COLO668 (cell line): ENCODE results near the gene SPEN.
"Not testable (repeated sequence)": the region's sequence is repeated elsewhere in the genome, so short reads cannot be mapped to it uniquely, and the experiment has no call there.

Source experiments
- DNase-seq: peaks from one replicate; lab custom pipeline; 2025; ENCODE audit not compliant: unreplicated experiment; lab: John Stamatoyannopoulos, UW

Gene SPEN, protein sequence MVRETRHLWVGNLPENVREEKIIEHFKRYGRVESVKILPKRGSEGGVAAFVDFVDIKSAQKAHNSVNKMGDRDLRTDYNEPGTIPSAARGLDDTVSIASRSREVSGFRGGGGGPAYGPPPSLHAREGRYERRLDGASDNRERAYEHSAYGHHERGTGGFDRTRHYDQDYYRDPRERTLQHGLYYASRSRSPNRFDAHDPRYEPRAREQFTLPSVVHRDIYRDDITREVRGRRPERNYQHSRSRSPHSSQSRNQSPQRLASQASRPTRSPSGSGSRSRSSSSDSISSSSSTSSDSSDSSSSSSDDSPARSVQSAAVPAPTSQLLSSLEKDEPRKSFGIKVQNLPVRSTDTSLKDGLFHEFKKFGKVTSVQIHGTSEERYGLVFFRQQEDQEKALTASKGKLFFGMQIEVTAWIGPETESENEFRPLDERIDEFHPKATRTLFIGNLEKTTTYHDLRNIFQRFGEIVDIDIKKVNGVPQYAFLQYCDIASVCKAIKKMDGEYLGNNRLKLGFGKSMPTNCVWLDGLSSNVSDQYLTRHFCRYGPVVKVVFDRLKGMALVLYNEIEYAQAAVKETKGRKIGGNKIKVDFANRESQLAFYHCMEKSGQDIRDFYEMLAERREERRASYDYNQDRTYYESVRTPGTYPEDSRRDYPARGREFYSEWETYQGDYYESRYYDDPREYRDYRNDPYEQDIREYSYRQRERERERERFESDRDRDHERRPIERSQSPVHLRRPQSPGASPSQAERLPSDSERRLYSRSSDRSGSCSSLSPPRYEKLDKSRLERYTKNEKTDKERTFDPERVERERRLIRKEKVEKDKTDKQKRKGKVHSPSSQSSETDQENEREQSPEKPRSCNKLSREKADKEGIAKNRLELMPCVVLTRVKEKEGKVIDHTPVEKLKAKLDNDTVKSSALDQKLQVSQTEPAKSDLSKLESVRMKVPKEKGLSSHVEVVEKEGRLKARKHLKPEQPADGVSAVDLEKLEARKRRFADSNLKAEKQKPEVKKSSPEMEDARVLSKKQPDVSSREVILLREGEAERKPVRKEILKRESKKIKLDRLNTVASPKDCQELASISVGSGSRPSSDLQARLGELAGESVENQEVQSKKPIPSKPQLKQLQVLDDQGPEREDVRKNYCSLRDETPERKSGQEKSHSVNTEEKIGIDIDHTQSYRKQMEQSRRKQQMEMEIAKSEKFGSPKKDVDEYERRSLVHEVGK (N-terminal part only)

DNA sequence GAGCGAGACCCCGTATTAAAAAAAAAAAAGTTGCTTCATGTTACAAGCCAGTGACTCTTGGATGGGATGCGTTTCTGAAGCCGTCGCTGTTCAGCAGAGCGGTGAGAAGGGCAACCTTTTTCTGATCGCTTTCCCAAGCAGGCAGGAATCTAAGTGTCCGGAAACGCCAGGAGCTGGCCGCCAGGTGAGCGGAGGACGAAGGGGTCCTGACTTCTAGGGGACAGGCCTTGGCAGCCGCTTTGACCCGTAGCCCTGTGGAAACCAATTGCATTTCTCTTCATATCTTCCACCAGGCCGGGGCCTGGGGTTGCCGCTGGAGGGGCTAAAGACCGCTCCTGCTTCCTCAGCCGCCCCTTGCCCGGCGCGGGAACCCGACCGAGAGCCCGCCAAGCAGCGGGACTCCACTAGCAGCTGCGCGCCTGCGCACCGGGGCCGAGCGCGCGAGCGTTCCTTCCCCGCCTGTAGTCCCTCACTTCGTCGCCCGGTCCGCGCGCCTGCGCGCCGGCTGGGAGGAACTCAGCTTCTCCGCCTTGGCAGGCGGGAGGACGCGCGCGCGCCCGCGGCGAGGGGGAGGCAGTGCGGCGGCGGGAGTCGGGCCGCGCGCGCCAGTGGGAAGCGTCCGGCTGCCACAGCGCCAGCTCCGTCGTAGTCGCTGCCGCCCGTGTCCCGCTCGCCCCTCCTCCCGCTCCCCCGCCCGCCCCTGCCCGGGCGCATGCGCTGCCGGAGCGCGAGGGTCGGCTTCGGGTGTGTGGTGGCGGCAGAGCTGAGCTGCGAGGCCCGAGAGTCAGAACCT is at the start of gene SPEN:
SPEN (plus strand) TSS at position 608 of the 793 bp plus-strand sequence. CDS start 361 bp downstream, outside the sequence.
- DNase-seq, result peak; percentile 100

DNA sequence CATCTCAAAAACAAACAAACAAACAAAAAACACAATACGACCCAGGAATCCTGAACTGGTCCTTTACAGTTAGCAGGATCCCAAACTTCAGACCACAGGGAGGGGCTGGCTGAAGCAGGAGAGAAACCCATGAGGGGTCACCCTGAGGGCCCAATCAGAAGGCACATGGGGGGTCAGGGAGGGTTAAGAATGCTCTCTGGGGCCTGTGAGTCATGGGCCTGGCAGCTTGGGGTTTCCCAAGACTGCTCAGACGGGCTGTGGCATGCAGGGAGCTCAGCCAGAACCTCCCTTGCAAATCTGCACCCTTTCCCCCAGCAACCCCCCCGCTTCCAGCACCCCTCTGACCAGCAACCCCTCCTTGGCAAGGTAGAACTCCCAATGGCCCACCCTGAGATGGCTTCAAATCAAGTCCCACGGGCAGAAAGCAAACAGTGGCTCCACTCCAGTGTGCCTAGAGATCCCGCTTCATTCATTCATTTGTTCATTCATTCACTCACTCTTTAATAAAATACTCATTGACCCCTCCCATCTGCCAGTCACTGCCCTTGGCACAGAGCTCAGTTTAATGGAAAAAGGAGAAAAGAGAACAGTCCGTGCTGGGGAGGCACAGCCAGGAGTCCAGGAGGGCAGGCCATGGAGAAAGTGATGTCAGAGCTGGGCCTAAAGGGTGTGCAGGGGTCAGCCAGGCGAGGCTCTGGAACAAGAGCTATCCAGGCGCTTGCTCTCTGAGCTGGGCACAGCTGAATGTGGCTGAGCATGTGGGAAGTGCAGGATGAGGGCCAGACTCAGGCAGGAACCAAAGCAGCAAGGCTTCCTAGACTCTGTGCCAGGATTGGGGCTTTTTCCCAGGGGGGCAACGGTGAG is 48.3 kb upstream of the SPEN start:
- no peak for DNase-seq

- peak; percentile 94 for DNase-seq
Observed at GRCh38 chr1:15799928-15800835, 47.3 kb upstream of the SPEN start.

- DNase-seq, result no peak
Observed at GRCh38 chr1:15802234-15802965, 45.1 kb upstream of the SPEN start.

- peak; percentile 48 for DNase-seq
Observed at GRCh38 chr1:15803380-15803779, 44.1 kb upstream of the SPEN start.

DNA sequence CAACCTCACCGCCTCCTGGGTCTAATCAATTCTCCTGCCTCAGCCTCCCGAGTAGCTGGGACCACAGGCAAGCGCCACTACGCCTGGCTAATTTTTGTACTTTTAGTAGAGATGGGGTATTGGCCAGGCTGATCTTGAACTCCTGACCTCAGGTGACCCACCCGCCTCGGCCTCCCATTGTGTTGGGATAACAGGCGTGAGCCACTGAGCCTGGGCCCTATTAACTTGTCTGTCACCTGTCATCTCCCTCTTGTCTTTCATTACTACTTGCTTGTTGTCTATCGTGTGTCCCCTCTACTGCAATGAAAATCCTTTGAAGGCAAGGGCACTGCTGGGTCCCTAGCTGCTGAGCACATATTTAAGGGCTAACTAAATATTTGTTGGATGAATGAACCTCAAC is 43.4 kb upstream of the SPEN start:
- DNase-seq, result no peak

GRCh38 chr1:15807121-15807520 is 40.4 kb upstream of the SPEN start:
- no peak for DNase-seq

GRCh38 chr1:15807549-15807948 is 40.0 kb upstream of the SPEN start, which contains the start of gene UQCRHL:
UQCRHL (minus strand) TSS chr1:15807649; CDS start chr1:15807649, 0 bp downstream.
- DNase-seq, result not testable (repeated sequence)

DNA sequence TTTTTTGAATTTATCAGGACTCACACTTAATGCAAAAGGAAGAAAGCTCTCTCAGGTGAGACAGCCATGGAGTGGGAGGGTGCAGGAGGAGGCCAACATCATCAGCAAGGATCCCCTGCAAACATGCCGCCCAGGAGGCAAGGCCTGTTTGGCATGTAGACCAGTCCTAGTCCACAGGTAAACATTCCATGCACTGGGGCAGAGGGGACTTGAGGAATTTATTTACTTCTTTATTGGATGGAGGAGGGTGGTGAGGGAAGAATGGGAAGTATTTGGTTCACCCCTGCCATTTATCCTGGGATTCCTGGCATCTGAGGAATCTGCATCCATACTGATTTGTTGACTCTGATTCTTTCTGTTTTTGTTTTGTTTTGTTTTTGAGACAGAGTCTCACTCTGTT is 38.6 kb upstream of the SPEN start:
- no peak for DNase-seq

- DNase-seq, result no peak
Observed at GRCh38 chr1:15810073-15810472, 37.4 kb upstream of the SPEN start.

DNA sequence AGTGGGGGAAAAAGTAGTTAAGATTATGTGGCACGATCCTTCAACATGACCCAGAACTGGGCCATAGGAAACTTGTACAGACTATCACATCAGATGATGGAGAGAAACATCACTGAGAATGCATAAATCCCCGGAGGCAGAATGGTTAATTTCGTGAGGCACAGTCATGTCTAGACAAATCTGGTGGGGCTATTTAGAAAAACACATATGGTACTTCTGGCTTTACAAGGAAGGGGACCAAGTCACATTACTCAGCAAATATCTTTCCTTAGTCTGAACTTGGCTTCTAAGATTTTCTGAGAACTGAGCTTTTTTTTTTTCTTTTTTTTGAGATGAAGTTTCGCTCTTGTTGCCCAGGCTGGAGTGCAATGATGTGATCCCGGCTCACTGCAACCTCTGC is 30.8 kb upstream of the SPEN start:
- no peak for DNase-seq

- DNase-seq, result no peak
Observed at GRCh38 chr1:15820478-15820877, 27.0 kb upstream of the SPEN start.

DNA sequence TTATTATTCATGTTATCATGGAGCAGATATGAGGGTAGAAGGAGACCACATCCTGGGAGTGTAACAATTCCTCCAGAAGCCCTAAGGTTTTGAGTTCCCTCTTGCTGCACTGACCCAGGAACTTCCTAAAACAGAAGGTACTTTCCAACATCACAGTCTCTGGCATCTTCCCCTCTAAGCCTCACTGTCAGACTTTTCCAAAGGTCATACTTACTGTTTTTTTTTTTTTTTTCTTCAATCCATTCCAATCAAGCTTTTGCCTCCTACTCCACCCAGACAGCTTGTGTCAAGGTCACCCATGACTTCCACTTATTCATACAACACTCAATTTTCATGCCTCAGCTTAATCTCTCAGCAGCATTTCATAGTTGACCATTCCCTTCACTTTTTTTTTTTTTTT is 21.7 kb upstream of the SPEN start:
- DNase-seq, result no peak

- DNase-seq, result no peak
Observed at GRCh38 chr1:15826810-15827507, 20.5 kb upstream of the SPEN start.

GRCh38 chr1:15827567-15827966 is 19.9 kb upstream of the SPEN start:
- not testable (repeated sequence) for DNase-seq

DNA sequence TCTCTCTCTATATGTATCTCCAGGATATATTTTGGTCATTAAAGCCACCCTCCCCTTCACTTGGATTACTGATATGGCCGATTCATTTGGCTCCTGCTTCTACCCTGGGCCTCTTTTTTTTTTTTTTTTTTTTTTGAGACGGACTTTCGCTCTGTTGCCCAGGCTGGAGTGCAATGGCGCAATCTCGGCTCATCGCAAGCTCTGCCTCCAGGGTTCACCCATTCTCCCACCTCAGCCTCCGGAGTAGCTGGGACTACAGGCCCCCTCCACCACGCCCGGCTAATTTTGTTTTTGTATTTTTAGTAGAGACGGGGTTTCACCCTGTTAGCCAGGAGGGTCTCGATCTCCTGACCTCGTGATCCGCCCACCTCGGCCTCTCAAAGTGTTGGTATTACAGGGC is 18.6 kb upstream of the SPEN start:
- not testable (repeated sequence) for DNase-seq

- DNase-seq, result no peak
Observed at GRCh38 chr1:15830258-15830657, 17.2 kb upstream of the SPEN start.
